Measurements from ENCODE around the gene RNF26.

- TF ChIP-seq GABPA (IDR thresholded peaks at IDR 0.05; ENCODE audit: low read depth, low read length) (no peak), GABPA (CRISPR knock-in tag; IDR thresholded peaks at IDR 0.05; ENCODE audit: low read depth) (no peak)
- TF ChIP-seq, protein P1, sequence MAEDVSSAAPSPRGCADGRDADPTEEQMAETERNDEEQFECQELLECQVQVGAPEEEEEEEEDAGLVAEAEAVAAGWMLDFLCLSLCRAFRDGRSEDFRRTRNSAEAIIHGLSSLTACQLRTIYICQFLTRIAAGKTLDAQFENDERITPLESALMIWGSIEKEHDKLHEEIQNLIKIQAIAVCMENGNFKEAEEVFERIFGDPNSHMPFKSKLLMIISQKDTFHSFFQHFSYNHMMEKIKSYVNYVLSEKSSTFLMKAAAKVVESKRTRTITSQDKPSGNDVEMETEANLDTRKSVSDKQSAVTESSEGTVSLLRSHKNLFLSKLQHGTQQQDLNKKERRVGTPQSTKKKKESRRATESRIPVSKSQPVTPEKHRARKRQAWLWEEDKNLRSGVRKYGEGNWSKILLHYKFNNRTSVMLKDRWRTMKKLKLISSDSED (CRISPR knock-in tag; IDR thresholded peaks at IDR 0.05), result no peak
These were observed 18.2 kb upstream of the RNF26 start for GRCh38 chr11:119316016-119316728.
